GM18499 (cell line): ENCODE data around the gene COLEC12.

ENCODE experiments used
- ATAC-seq: cut with Tn5 transposase; IDR thresholded peaks from one replicate; pipeline ENCODE4 v1.9.1; 2021; ENCODE audit warnings: moderate number of reproducible peaks; ENCODE audit not compliant: insufficient read depth, unreplicated experiment

The COLEC12 gene

GRCh38 chr18:500632-501405, at the start of gene COLEC12:
TSS of gene COLEC12 (minus strand) at chr18:500701. CDS start at chr18:500514, 187 bp downstream.
- ATAC-seq: no peak

GRCh38 chr18:549967-550366, 49.5 kb upstream of the COLEC12 start:
- no peak for ATAC-seq

GRCh38 chr18:543447-544078, 43.1 kb upstream of the COLEC12 start:
- ATAC-seq: no peak

GRCh38 chr18:533995-534601, 33.6 kb upstream of the COLEC12 start:
- no peak for ATAC-seq

GRCh38 chr18:532632-533031, 32.1 kb upstream of the COLEC12 start:
- ATAC-seq: no peak

GRCh38 chr18:532018-532417, 31.5 kb upstream of the COLEC12 start:
- ATAC-seq: no peak

- ATAC-seq: no peak
These were observed 26.6 kb upstream of the COLEC12 start for GRCh38 chr18:527146-527545.

- no peak for ATAC-seq
These were observed 26.2 kb upstream of the COLEC12 start for GRCh38 chr18:526681-527080.

GRCh38 chr18:525036-525797, 24.7 kb upstream of the COLEC12 start:
- ATAC-seq: no peak

- ATAC-seq: no peak
These were observed 24.0 kb upstream of the COLEC12 start for GRCh38 chr18:524466-524865.

- ATAC-seq: no peak
These were observed 23.1 kb upstream of the COLEC12 start for GRCh38 chr18:523561-523960.

GRCh38 chr18:519019-519879, 18.7 kb upstream of the COLEC12 start:
- peak; percentile 94 for ATAC-seq

- no peak for ATAC-seq
These were observed 17.6 kb upstream of the COLEC12 start for GRCh38 chr18:518081-518480.

- no peak for ATAC-seq
These were observed 15.3 kb upstream of the COLEC12 start for GRCh38 chr18:515838-516237.

GRCh38 chr18:515156-515815, 14.8 kb upstream of the COLEC12 start:
- ATAC-seq: no peak

- no peak for ATAC-seq
These were observed 13.5 kb upstream of the COLEC12 start for GRCh38 chr18:513826-514530.

- no peak for ATAC-seq
These were observed 12.5 kb upstream of the COLEC12 start for GRCh38 chr18:512957-513356.

- ATAC-seq: no peak
These were observed 8.3 kb upstream of the COLEC12 start for GRCh38 chr18:508835-509234.

GRCh38 chr18:507636-508035, 7.1 kb upstream of the COLEC12 start:
- ATAC-seq: no peak
